ENCODE results near the gene MDM4. TPM values are rescaled to one million over a fixed set of nuclear protein-coding genes. Genes with fewer than 3 reads are reported as not detected.
"Not testable (repeated sequence)": the region's sequence is repeated elsewhere in the genome, so short reads cannot be mapped to it uniquely, and the experiment has no call there.

MDM4 gene
- total and polyA plus RNA-seq, 2 donors (not counting 3 experiments of a cell fraction or from before 2014, with no cell fraction given), result 11.7 to 67.0 TPM

- TF ChIP-seq JUN (IDR thresholded peaks at IDR 0.05; ENCODE audit: borderline replicate concordance, insufficient read depth, insufficient read length, low read depth) (no peak), MYC (IDR thresholded peaks at IDR 0.05; ENCODE audit: low read depth, low read length) (no peak), GATA2 (IDR thresholded peaks at IDR 0.05; ENCODE audit: insufficient read depth, insufficient read length, low read depth, low read length) (no peak), EZH2 (IDR thresholded peaks at IDR 0.05; ENCODE audit: borderline replicate concordance, low read depth, low read length, severe bottlenecking) (no peak), FOS (IDR thresholded peaks at IDR 0.05; ENCODE audit: borderline replicate concordance, insufficient read depth, low read length) (no peak), POLR2AphosphoS5 (IDR thresholded peaks at IDR 0.05; ENCODE audit: insufficient read depth, low read depth, low read length) (no peak), POLR2A (IDR thresholded peaks at IDR 0.05; ENCODE audit: low read depth, low read length) (no peak)
- TF ChIP-seq, protein P1, sequence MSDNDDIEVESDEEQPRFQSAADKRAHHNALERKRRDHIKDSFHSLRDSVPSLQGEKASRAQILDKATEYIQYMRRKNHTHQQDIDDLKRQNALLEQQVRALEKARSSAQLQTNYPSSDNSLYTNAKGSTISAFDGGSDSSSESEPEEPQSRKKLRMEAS (IDR thresholded peaks at IDR 0.05; ENCODE audit: insufficient read depth, insufficient read length), result no peak
- TF ChIP-seq, protein P2, sequence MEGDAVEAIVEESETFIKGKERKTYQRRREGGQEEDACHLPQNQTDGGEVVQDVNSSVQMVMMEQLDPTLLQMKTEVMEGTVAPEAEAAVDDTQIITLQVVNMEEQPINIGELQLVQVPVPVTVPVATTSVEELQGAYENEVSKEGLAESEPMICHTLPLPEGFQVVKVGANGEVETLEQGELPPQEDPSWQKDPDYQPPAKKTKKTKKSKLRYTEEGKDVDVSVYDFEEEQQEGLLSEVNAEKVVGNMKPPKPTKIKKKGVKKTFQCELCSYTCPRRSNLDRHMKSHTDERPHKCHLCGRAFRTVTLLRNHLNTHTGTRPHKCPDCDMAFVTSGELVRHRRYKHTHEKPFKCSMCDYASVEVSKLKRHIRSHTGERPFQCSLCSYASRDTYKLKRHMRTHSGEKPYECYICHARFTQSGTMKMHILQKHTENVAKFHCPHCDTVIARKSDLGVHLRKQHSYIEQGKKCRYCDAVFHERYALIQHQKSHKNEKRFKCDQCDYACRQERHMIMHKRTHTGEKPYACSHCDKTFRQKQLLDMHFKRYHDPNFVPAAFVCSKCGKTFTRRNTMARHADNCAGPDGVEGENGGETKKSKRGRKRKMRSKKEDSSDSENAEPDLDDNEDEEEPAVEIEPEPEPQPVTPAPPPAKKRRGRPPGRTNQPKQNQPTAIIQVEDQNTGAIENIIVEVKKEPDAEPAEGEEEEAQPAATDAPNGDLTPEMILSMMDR (IDR thresholded peaks at IDR 0.05; ENCODE audit: extremely low read depth in 1 of 2, insufficient read depth in 1 of 2, low read depth in 1 of 2, low read length in 2 of 2), result no peak
- POLR2A ChIA-PET, result no interaction called here
- DNase-seq (ENCODE audit: low read depth, low spot score) (no peak), FAIRE-seq (no peak)
- no peaks in the 10 kb centered on the region for H3K79me2 ChIP-seq (ENCODE audit: control insufficient read depth, insufficient read depth, low read length)
- intact Hi-C loops (cut with micrococcal nuclease), result loop anchor here (5.0 kb wide), 1 partner anchor 178 kb away; no protein-coding TSS in a partner anchor
- dilution Hi-C loops (cut with MboI; ENCODE audit: extremely low pct_ligation_motif_present, low sequenced_read_pairs), result no loop called here
- H3K9me3 ChIP-seq (replicated peaks; ENCODE audit: control insufficient read depth, insufficient read depth, low read length), result no peaks in the 10 kb centered on the region
- peaks cover 4% of the 10 kb centered on the region for H3K4me1 ChIP-seq (ENCODE audit: control insufficient read depth, extremely low read depth, insufficient read depth, low read length)
- H2AFZ ChIP-seq (ENCODE audit: low read depth, low read length), result no peak overlapping the region
- H3K4me2 ChIP-seq (ENCODE audit: insufficient read depth, low read length), result no peak overlapping the region
- CTCF ChIA-PET, result interaction anchor here (1.4 to 5.9 kb wide), 4 partner anchors 9 to 238 kb away, joined by 4 to 265 read pairs (median 31); no protein-coding TSS in a partner anchor
- no peaks in the 10 kb centered on the region for H3K36me3 ChIP-seq (ENCODE audit: control insufficient read depth in 2 of 2, extremely low read depth in 1 of 2, insufficient read depth in 2 of 2, low read length in 2 of 2)
- H3K4me3 ChIP-seq (replicated peaks in 1 of 3; ENCODE audit: insufficient read depth in 1 of 3, low read depth in 1 of 3, low read length in 3 of 3), result no peak overlapping the region
- H3K27ac ChIP-seq (ENCODE audit: insufficient read depth, low read depth, low read length), result no peak overlapping the region
- BruUV-seq (replicated peaks), result no TSS peak
- no peaks in the 10 kb centered on the region for H3K9me1 ChIP-seq (replicated peaks; ENCODE audit: control insufficient read depth, extremely low read depth, insufficient read depth, low read length)
- no peak overlapping the region for H3K9ac ChIP-seq (replicated peaks; ENCODE audit: extremely low read depth, insufficient read depth, low read length)
- no peaks in the 10 kb centered on the region for H4K20me1 ChIP-seq (replicated peaks; ENCODE audit: control insufficient read depth, extremely low read depth, insufficient read depth, low read length)
- H3K27me3 ChIP-seq (ENCODE audit: control insufficient read depth in 2 of 2, insufficient read depth in 2 of 2, low read length in 2 of 2), result no peaks in the 10 kb centered on the region
These were observed 53.3 kb downstream of the MDM4 start for GRCh38 chr1:204569478-204569877.

DNA sequence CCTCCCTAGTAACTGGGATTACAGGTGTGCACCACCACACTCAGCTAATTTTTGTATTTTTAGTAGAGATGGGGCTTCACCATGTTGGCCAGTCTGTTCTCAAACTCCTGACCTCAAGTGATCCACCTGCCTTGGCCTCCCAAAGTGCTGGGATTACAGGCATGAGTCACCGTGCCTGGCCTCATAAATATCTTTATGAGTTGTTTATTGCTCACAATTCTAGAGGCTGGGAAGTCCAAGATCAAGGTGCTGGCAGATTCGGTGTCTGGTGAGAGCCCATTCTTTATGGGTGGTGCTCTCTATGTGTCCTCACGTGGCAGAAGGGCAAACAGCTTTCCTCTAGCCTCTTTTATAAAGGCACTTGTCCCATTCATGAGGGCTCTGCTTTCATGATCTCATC is 53.8 kb downstream of the MDM4 start:
- H2AFZ ChIP-seq (ENCODE audit: low read depth, low read length); H3K9me3 ChIP-seq (replicated peaks; ENCODE audit: control insufficient read depth, insufficient read depth, low read length); H3K79me2 ChIP-seq (ENCODE audit: control insufficient read depth, insufficient read depth, low read length); POLR2A ChIA-PET; H3K9ac ChIP-seq (replicated peaks; ENCODE audit: extremely low read depth, insufficient read depth, low read length); intact Hi-C loops (cut with micrococcal nuclease); H4K20me1 ChIP-seq (replicated peaks; ENCODE audit: control insufficient read depth, extremely low read depth, insufficient read depth, low read length); H3K4me2 ChIP-seq (ENCODE audit: insufficient read depth, low read length); H3K36me3 ChIP-seq (ENCODE audit: control insufficient read depth in 2 of 2, extremely low read depth in 1 of 2, insufficient read depth in 2 of 2, low read length in 2 of 2); H3K27me3 ChIP-seq (ENCODE audit: control insufficient read depth in 2 of 2, insufficient read depth in 2 of 2, low read length in 2 of 2); H3K27ac ChIP-seq (ENCODE audit: insufficient read depth, low read depth, low read length); H3K4me3 ChIP-seq (replicated peaks in 1 of 3; ENCODE audit: insufficient read depth in 1 of 3, low read depth in 1 of 3, low read length in 3 of 3); BruUV-seq (replicated peaks); FAIRE-seq; dilution Hi-C loops (cut with MboI; ENCODE audit: extremely low pct_ligation_motif_present, low sequenced_read_pairs); H3K9me1 ChIP-seq (replicated peaks; ENCODE audit: control insufficient read depth, extremely low read depth, insufficient read depth, low read length); H3K4me1 ChIP-seq (ENCODE audit: control insufficient read depth, extremely low read depth, insufficient read depth, low read length); DNase-seq (ENCODE audit: low read depth, low spot score): not testable (repeated sequence)
- CTCF ChIA-PET, result interaction anchor here (5.9 kb wide), 1 partner anchor 238 kb away, joined by 265 read pairs; no protein-coding TSS in a partner anchor

Measured in endothelial cell of umbilical vein (primary cell).